H9 (cell line): ENCODE data around the gene TRAK1. TPM values are rescaled to one million over a fixed set of nuclear protein-coding genes. Genes with fewer than 3 reads are reported as not detected.

Experiments
- DNase-seq: peaks from one replicate; pipeline ENCODE4 v3.0.0-alpha.2; 2017
- H2AFZ ChIP-seq: one replicate; pipeline ENCODE4 v1.6.1; 2013; ENCODE audit warnings: mild to moderate bottlenecking, low read length, control low read depth, moderate library complexity
- H2AK5ac ChIP-seq: 2 replicates; pipeline ENCODE4 v1.6.1; 2013; ENCODE audit warnings: low read length, control low read depth, mixed read lengths; ENCODE audit not compliant: insufficient read length
- H2BK120ac ChIP-seq: one replicate; pipeline ENCODE4 v1.6.1; 2013; ENCODE audit warnings: low read depth, mild to moderate bottlenecking, low read length, control low read depth, inconsistent platforms; ENCODE audit not compliant: poor library complexity, severe bottlenecking
- H2BK12ac ChIP-seq: 2 replicates; pipeline ENCODE4 v1.6.1; 2013; ENCODE audit warnings: low read length, control low read depth, mixed read lengths, low read depth; ENCODE audit not compliant: insufficient read length
- H2BK15ac ChIP-seq: 2 replicates; pipeline ENCODE4 v1.6.1; 2013; ENCODE audit warnings: low read depth, low read length, control low read depth
- H2BK20ac ChIP-seq: one replicate; pipeline ENCODE4 v1.6.1; 2013; ENCODE audit warnings: low read depth, mild to moderate bottlenecking, low read length, control low read depth, inconsistent platforms; ENCODE audit not compliant: poor library complexity, severe bottlenecking
- H2BK5ac ChIP-seq: 2 replicates; pipeline ENCODE4 v1.6.1; 2013; ENCODE audit warnings: low read length, control low read depth, mixed read lengths; ENCODE audit not compliant: insufficient read length
- H3K14ac ChIP-seq: 2 replicates; pipeline ENCODE4 v1.6.1; 2013; ENCODE audit warnings: low read length, control low read depth; ENCODE audit not compliant: insufficient read depth
- H3K18ac ChIP-seq: 2 replicates; pipeline ENCODE4 v1.6.1; 2013; ENCODE audit warnings: low read depth, mild to moderate bottlenecking, mixed read lengths, low read length, control low read depth; ENCODE audit not compliant: insufficient read length
- H3K23ac ChIP-seq: 2 replicates; pipeline ENCODE4 v1.6.1; 2013; ENCODE audit warnings: low read length, control low read depth, mixed read lengths, low read depth; ENCODE audit not compliant: insufficient read length
- H3K23me2 ChIP-seq: 2 replicates; pipeline ENCODE4 v1.6.1; 2013; ENCODE audit warnings: low read depth, mild to moderate bottlenecking, mixed read lengths, low read length, control low read depth; ENCODE audit not compliant: insufficient read length, poor library complexity, severe bottlenecking
- H3K27ac ChIP-seq: 2 replicates; pipeline ENCODE4 v1.5.1; 2013; ENCODE audit warnings: low read length, control low read depth, mixed read lengths, low read depth; ENCODE audit not compliant: insufficient read length
- H3K27me3 ChIP-seq: 2 replicates; pipeline ENCODE4 v1.6.1; 2013; ENCODE audit warnings: low read length, control low read depth, inconsistent platforms; ENCODE audit not compliant: insufficient read depth
- H3K4ac ChIP-seq: 2 replicates; pipeline ENCODE4 v1.6.1; 2013; ENCODE audit warnings: low read depth, mild to moderate bottlenecking, control low read depth, inconsistent platforms, low read length, moderate library complexity
- H3K4me1 ChIP-seq: 2 replicates; pipeline ENCODE4 v1.6.1; 2013; ENCODE audit warnings: low read length, control low read depth, inconsistent platforms; ENCODE audit not compliant: insufficient read depth
- H3K4me2 ChIP-seq: 2 replicates; pipeline ENCODE4 v1.6.1; 2013; ENCODE audit warnings: low read length, control low read depth, mixed read lengths; ENCODE audit not compliant: insufficient read length, insufficient read depth
- H3K56ac ChIP-seq: 2 replicates; pipeline ENCODE4 v1.6.1; 2013; ENCODE audit warnings: low read depth, mild to moderate bottlenecking, mixed read lengths, low read length, control low read depth; ENCODE audit not compliant: insufficient read length
- H3K79me1 ChIP-seq: 2 replicates; pipeline ENCODE4 v1.6.1; 2013; ENCODE audit warnings: low read depth, mild to moderate bottlenecking, moderate library complexity, low read length, control low read depth, inconsistent platforms; ENCODE audit not compliant: insufficient read depth, poor library complexity, severe bottlenecking
- H3K79me2 ChIP-seq: 2 replicates; pipeline ENCODE4 v1.6.1; 2013; ENCODE audit warnings: low read length, control low read depth, inconsistent platforms; ENCODE audit not compliant: insufficient read depth
- H3K9ac ChIP-seq: 2 replicates; pipeline ENCODE4 v1.6.1; 2013; ENCODE audit warnings: low read length, control low read depth, mixed read lengths; ENCODE audit not compliant: insufficient read length; ENCODE audit errors: extremely low read depth
- H3K9me3 ChIP-seq: one replicate; pipeline ENCODE4 v1.6.1; 2013; ENCODE audit warnings: low read depth, low read length, inconsistent platforms; ENCODE audit not compliant: control insufficient read depth
- H3T11ph ChIP-seq: one replicate; pipeline ENCODE4 v1.6.1; 2013; ENCODE audit warnings: mild to moderate bottlenecking, low read length, control low read depth, inconsistent platforms
- H4K20me1 ChIP-seq: one replicate; pipeline ENCODE4 v1.6.1; 2013; ENCODE audit not compliant: control insufficient read depth, insufficient read length, insufficient read depth
- H4K5ac ChIP-seq: 2 replicates; pipeline ENCODE4 v1.6.1; 2013; ENCODE audit warnings: low read depth, mild to moderate bottlenecking, mixed read lengths, low read length, control low read depth; ENCODE audit not compliant: insufficient read length
- H4K8ac ChIP-seq: replicated peaks from 2 replicates; pipeline ENCODE4 v1.6.1; 2013; ENCODE audit warnings: low read length, control low read depth, mixed read lengths, low read depth; ENCODE audit not compliant: insufficient read length
- H4K91ac ChIP-seq: 2 replicates; pipeline ENCODE4 v1.6.1; 2013; ENCODE audit warnings: low read depth, mild to moderate bottlenecking, moderate library complexity, mixed read lengths, low read length, control low read depth; ENCODE audit not compliant: insufficient read length
- H3K27ac Mint-ChIP-seq, 3 experiments: 2 replicates in 2 of 3; 3 replicates in 1 of 3; pipeline ENCODE4 v1.8.0; 2020 to 2021; ENCODE audit warnings: mixed read lengths in 3 of 3, mild to moderate bottlenecking in 1 of 3, moderate library complexity in 1 of 3
- H3K27me3 Mint-ChIP-seq: 2 replicates; pipeline ENCODE4 v1.8.0; 2021; ENCODE audit warnings: low read depth, mild to moderate bottlenecking, moderate library complexity, mixed read lengths
- H3K36me3 Mint-ChIP-seq, 3 experiments: 2 replicates in 2 of 3; 3 replicates in 1 of 3; pipeline ENCODE4 v1.8.0; 2020 to 2021; ENCODE audit warnings: low read depth in 3 of 3, mixed read lengths in 3 of 3; ENCODE audit not compliant: insufficient read depth in 1 of 3
- H3K4me1 Mint-ChIP-seq, 2 experiments: 2 replicates each; pipeline ENCODE4 v1.8.0; 2020; ENCODE audit warnings: mixed read lengths in 2 of 2
- H3K4me3 Mint-ChIP-seq, 2 experiments: 2 replicates in 1 of 2; 3 replicates in 1 of 2; pipeline ENCODE4 v1.8.0; 2020 to 2021; ENCODE audit warnings: mild to moderate bottlenecking in 2 of 2, mixed read lengths in 2 of 2, moderate library complexity in 1 of 2
- H3K9me3 Mint-ChIP-seq, 2 experiments: 2 replicates in 1 of 2; 3 replicates in 1 of 2; pipeline ENCODE4 v1.8.0; 2020; ENCODE audit warnings: mild to moderate bottlenecking in 2 of 2, mixed read lengths in 2 of 2, moderate library complexity in 1 of 2
- WGBS: extraction: QIAGEN DNeasy Blood & Tissue Kit; methylation state at CpG from one replicate; pipeline ENCODE4 v1.1.7; 2013; ENCODE audit warnings: missing lambda C conversion rate, low lambda C conversion rate, mixed read lengths; ENCODE audit not compliant: insufficient read length; ENCODE audit errors: extremely low coverage; 5-methylcytosine and 5-hydroxymethylcytosine counted together
- total RNA-seq: library from RNA; stranded (reverse); gene quantifications from 2 replicates; pipeline ENCODE4 v1.2.1, GENCODE V29; 2021
- TF ChIP-seq, protein P1 (sequence below): fragments of 200-600 bp; sonication (generic); conservative IDR thresholded peaks from 3 replicates; pipeline ENCODE4 v1.8.0; 2021; ENCODE audit warnings: antibody characterized with exemption, mild to moderate bottlenecking

The TRAK1 gene
- total RNA-seq, 1 experiment from 2014 or later = 34.2 TPM

DNA sequence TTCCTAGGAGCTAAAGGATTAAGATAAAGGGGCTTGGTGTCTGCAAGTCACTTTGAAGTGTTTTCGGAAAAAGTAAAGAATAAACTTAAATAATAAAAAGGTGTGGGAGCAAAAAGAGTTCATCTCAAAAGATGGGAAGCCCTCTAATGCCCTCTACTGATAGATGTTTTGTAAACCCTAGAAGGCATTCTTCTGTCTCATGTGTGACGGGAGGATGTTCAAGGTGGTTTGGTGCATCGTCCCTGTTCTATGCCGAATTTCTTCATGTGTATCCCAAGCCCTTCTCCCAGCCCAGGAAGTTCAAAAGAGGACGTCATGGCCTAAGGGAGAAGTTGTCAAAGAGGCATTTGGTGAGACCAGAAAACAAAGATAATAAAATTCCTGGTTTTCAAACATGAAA, 137.6 kb downstream of the TRAK1 start:
- Histone ChIP-seq H2AFZ (no peak overlapping the region), H3K27ac (no peak overlapping the region), H3K4me2 (no peak overlapping the region), H3K23me2 (no peaks in the 10 kb centered on the region), H3K18ac (no peak overlapping the region), H3T11ph (no peak overlapping the region), H2BK12ac (no peak overlapping the region), H4K5ac (no peak overlapping the region), H3K56ac (no peak overlapping the region), H3K79me2 (no peaks in the 10 kb centered on the region), H3K9ac (no peak overlapping the region), H3K23ac (no peak overlapping the region), H4K8ac (no peak overlapping the region), H2BK120ac (no peak overlapping the region), H3K27me3 (no peaks in the 10 kb centered on the region), H3K4ac (no peak overlapping the region), H2AK5ac (no peak overlapping the region), H2BK15ac (no peak overlapping the region), H2BK20ac (no peak overlapping the region), H3K14ac (no peak overlapping the region), H4K91ac (no peak overlapping the region), H3K79me1 (no peaks in the 10 kb centered on the region), H2BK5ac (no peak overlapping the region), H3K4me1 (no peaks in the 10 kb centered on the region; the same call in 1 of the 2 replicates), H3K9me3 (no peaks in the 10 kb centered on the region), H4K20me1 (no peaks in the 10 kb centered on the region)
- TF ChIP-seq, protein P1, sequence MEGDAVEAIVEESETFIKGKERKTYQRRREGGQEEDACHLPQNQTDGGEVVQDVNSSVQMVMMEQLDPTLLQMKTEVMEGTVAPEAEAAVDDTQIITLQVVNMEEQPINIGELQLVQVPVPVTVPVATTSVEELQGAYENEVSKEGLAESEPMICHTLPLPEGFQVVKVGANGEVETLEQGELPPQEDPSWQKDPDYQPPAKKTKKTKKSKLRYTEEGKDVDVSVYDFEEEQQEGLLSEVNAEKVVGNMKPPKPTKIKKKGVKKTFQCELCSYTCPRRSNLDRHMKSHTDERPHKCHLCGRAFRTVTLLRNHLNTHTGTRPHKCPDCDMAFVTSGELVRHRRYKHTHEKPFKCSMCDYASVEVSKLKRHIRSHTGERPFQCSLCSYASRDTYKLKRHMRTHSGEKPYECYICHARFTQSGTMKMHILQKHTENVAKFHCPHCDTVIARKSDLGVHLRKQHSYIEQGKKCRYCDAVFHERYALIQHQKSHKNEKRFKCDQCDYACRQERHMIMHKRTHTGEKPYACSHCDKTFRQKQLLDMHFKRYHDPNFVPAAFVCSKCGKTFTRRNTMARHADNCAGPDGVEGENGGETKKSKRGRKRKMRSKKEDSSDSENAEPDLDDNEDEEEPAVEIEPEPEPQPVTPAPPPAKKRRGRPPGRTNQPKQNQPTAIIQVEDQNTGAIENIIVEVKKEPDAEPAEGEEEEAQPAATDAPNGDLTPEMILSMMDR = peak; percentile 55
- no peak overlapping the region for H3K4me3 Mint-ChIP-seq
- H3K36me3 Mint-ChIP-seq = peaks cover 2 to 14% (median 12%) of the 10 kb centered on the region in 3 experiments; a peak in 6 of 7 replicates
- peaks cover 6% of the 10 kb centered on the region for H3K27me3 Mint-ChIP-seq
- DNase-seq = no peak
- H3K9me3 Mint-ChIP-seq = no peaks in the 10 kb centered on the region; a peak in 2 of 5 replicates
- H3K27ac Mint-ChIP-seq = no peak overlapping the region
- no CpG with 5 or more reads among the region's 5 CpGs for WGBS
- peaks cover 19 to 22% of the 10 kb centered on the region in 2 experiments for H3K4me1 Mint-ChIP-seq
